ENCODE data around the gene SPATS2L.

DNA sequence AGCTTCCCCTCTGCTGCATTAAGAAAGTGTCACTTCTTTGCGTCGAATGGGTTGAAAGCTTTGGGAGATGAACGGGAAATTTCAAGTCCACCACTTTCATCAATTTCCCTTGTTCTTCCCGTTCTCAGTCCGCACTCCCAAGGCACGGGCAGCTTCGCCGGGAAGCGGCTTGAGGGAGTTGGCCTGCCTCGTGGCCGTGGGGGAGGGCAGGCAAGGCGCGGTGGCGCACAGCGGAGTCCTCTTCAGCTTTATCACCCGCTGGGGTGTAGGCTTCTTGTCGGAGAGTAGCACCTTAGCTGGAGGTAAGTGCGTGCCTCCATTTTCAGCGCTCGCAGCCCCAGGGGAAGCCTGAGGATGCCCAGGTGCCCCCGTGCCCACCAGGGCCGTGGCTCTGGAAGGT lies 183.5 kb downstream of the SPATS2L start:
- TF ChIP-seq EZH2phosphoT487 (IDR thresholded peaks at IDR 0.05): no peak
- TF ChIP-seq, protein P1, sequence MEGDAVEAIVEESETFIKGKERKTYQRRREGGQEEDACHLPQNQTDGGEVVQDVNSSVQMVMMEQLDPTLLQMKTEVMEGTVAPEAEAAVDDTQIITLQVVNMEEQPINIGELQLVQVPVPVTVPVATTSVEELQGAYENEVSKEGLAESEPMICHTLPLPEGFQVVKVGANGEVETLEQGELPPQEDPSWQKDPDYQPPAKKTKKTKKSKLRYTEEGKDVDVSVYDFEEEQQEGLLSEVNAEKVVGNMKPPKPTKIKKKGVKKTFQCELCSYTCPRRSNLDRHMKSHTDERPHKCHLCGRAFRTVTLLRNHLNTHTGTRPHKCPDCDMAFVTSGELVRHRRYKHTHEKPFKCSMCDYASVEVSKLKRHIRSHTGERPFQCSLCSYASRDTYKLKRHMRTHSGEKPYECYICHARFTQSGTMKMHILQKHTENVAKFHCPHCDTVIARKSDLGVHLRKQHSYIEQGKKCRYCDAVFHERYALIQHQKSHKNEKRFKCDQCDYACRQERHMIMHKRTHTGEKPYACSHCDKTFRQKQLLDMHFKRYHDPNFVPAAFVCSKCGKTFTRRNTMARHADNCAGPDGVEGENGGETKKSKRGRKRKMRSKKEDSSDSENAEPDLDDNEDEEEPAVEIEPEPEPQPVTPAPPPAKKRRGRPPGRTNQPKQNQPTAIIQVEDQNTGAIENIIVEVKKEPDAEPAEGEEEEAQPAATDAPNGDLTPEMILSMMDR (IDR thresholded peaks at IDR 0.05): no peak
